Astrocyte (in vitro differentiated cells and primary cell): ENCODE measurements around the gene LPIN3. TPM values are rescaled to one million over a fixed set of nuclear protein-coding genes. Genes with fewer than 3 reads are reported as not detected.
"Not testable (repeated sequence)": the region's sequence is repeated elsewhere in the genome, so short reads cannot be mapped to it uniquely, and the experiment has no call there.

ENCODE experiments used
- DNase-seq: peaks from one replicate; pipeline ENCODE4 v3.0.0-alpha.2; 2010; ENCODE audit warnings: low read depth
- FAIRE-seq: peaks from 2 replicates; lab custom pipeline; 2011; peaks lifted over from hg19 to GRCh38; lab: Jason Lieb, UNC
- H2AFZ ChIP-seq: 2 replicates; pipeline ENCODE4 v1.6.0; 2012; ENCODE audit warnings: low read depth, low read length, inconsistent platforms
- H3K27ac ChIP-seq: 2 replicates; pipeline ENCODE4 v1.5.1; 2011; ENCODE audit warnings: low read depth, low read length, inconsistent platforms
- H3K27me3 ChIP-seq: 2 replicates; pipeline ENCODE4 v1.6.0; 2011; ENCODE audit warnings: low read length, inconsistent platforms; ENCODE audit not compliant: insufficient read depth
- H3K36me3 ChIP-seq: 2 replicates; pipeline ENCODE4 v1.5.1; 2011; ENCODE audit warnings: low read length, inconsistent platforms; ENCODE audit not compliant: insufficient read depth
- H3K4me1 ChIP-seq: 2 replicates; pipeline ENCODE4 v1.5.1; 2011; ENCODE audit warnings: low read length, inconsistent platforms; ENCODE audit not compliant: insufficient read depth
- H3K4me2 ChIP-seq: 2 replicates; pipeline ENCODE4 v1.6.0; 2012; ENCODE audit warnings: low read length, inconsistent platforms
- H3K4me3 ChIP-seq: 2 replicates; pipeline ENCODE4 v1.5.1; 2011; ENCODE audit warnings: low read depth, mild to moderate bottlenecking, low read length, inconsistent platforms; ENCODE audit not compliant: insufficient read depth
- H3K79me2 ChIP-seq: 2 replicates; pipeline ENCODE4 v1.6.0; 2012; ENCODE audit warnings: mild to moderate bottlenecking, low read length, inconsistent platforms; ENCODE audit not compliant: insufficient read depth
- H3K9ac ChIP-seq: 2 replicates; pipeline ENCODE4 v1.6.0; 2012; ENCODE audit warnings: mild to moderate bottlenecking, low read length, inconsistent platforms
- H3K9me3 ChIP-seq: 2 replicates; pipeline ENCODE4 v1.5.1; 2012; ENCODE audit warnings: low read depth, mild to moderate bottlenecking, low read length, inconsistent platforms; ENCODE audit not compliant: insufficient read depth
- H4K20me1 ChIP-seq: 2 replicates; pipeline ENCODE4 v1.6.0; 2012; ENCODE audit warnings: low read length, inconsistent platforms; ENCODE audit not compliant: insufficient read depth
- H3K27ac Mint-ChIP-seq: one replicate; pipeline ENCODE4 v1.8.0; 2021; ENCODE audit warnings: mild to moderate bottlenecking, mixed read lengths; ENCODE audit not compliant: unreplicated experiment
- H3K27me3 Mint-ChIP-seq: one replicate; pipeline ENCODE4 v1.8.0; 2021; ENCODE audit warnings: low read depth, mixed read lengths; ENCODE audit not compliant: unreplicated experiment
- H3K36me3 Mint-ChIP-seq: one replicate; pipeline ENCODE4 v1.8.0; 2021; ENCODE audit warnings: low read depth, mixed read lengths; ENCODE audit not compliant: unreplicated experiment
- H3K4me1 Mint-ChIP-seq: one replicate; pipeline ENCODE4 v1.8.0; 2021; ENCODE audit warnings: low read depth, mixed read lengths; ENCODE audit not compliant: unreplicated experiment
- H3K4me3 Mint-ChIP-seq: one replicate; pipeline ENCODE4 v1.8.0; 2021; ENCODE audit warnings: mild to moderate bottlenecking, moderate library complexity, mixed read lengths; ENCODE audit not compliant: unreplicated experiment
- H3K9me3 Mint-ChIP-seq: one replicate; pipeline ENCODE4 v1.8.0; 2021; ENCODE audit warnings: mild to moderate bottlenecking, mixed read lengths; ENCODE audit not compliant: unreplicated experiment
- CTCF ChIP-seq: IDR thresholded peaks from 2 replicates; pipeline ENCODE4 v1.5.1; 2011; ENCODE audit warnings: low read depth, mild to moderate bottlenecking, inconsistent platforms, low read length, moderate library complexity; ENCODE audit not compliant: insufficient read depth
- EZH2 ChIP-seq: IDR thresholded peaks from 2 replicates; pipeline ENCODE4 v1.6.1; 2012; ENCODE audit warnings: mild to moderate bottlenecking, low read length, inconsistent platforms; ENCODE audit not compliant: insufficient read depth
- total RNA-seq: library from RNA; stranded (reverse); gene quantifications from 2 replicates; pipeline ENCODE4 v1.2.1, GENCODE V29; 2021

LPIN3 gene
- total RNA-seq, 1 donor from 2014 or later, result 18.0 TPM

GRCh38 chr20:41309817-41310216 lies 30.8 kb upstream of the LPIN3 start:
- TF ChIP-seq EZH2 (no peak), CTCF (no peak)
- Mint-ChIP-seq H3K4me1 (peaks cover 36% of the 10 kb centered on the region), H3K36me3 (no peaks in the 10 kb centered on the region), H3K27me3 (no peaks in the 10 kb centered on the region), H3K27ac (peak overlapping the region; percentile 43), H3K9me3 (no peaks in the 10 kb centered on the region), H3K4me3 (no peak overlapping the region)
- no peak overlapping the region for H2AFZ ChIP-seq
- peak; percentile 94 for DNase-seq
- H3K79me2 ChIP-seq, result peaks cover 83% of the 10 kb centered on the region
- peak overlapping the region; percentile 65 for H3K4me2 ChIP-seq
- no peak for FAIRE-seq
- H3K9me3 ChIP-seq, result no peaks in the 10 kb centered on the region
- peak overlapping the region; percentile 51 for H3K9ac ChIP-seq
- peaks cover 28% of the 10 kb centered on the region for H3K4me1 ChIP-seq
- peak overlapping the region; percentile 75 for H3K27ac ChIP-seq
- peaks cover 23% of the 10 kb centered on the region for H4K20me1 ChIP-seq
- no peaks in the 10 kb centered on the region for H3K27me3 ChIP-seq
- peak overlapping the region; percentile 6 for H3K4me3 ChIP-seq
- peaks cover 7% of the 10 kb centered on the region for H3K36me3 ChIP-seq

- H3K9me3 Mint-ChIP-seq, DNase-seq, H2AFZ ChIP-seq, H3K27ac ChIP-seq, H3K4me2 ChIP-seq, H3K36me3 Mint-ChIP-seq, FAIRE-seq, H3K4me3 ChIP-seq, H3K36me3 ChIP-seq, H3K27me3 Mint-ChIP-seq, H3K27me3 ChIP-seq, H3K27ac Mint-ChIP-seq, H3K9ac ChIP-seq, H3K9me3 ChIP-seq, H3K4me3 Mint-ChIP-seq: not testable (repeated sequence)
- peaks cover 80% of the 10 kb centered on the region for H3K79me2 ChIP-seq
- H4K20me1 ChIP-seq, result peaks cover 14% of the 10 kb centered on the region
- peaks cover 37% of the 10 kb centered on the region for H3K4me1 ChIP-seq
- H3K4me1 Mint-ChIP-seq, result peaks cover 48% of the 10 kb centered on the region
These were observed 28.6 kb upstream of the LPIN3 start for GRCh38 chr20:41312009-41312408.

GRCh38 chr20:41314386-41314785 lies 26.2 kb upstream of the LPIN3 start:
- Histone ChIP-seq H2AFZ (no peak overlapping the region), H3K9me3 (no peaks in the 10 kb centered on the region), H4K20me1 (peaks cover 14% of the 10 kb centered on the region), H3K9ac (no peak overlapping the region), H3K79me2 (peaks cover 64% of the 10 kb centered on the region), H3K4me2 (no peak overlapping the region), H3K27me3 (no peaks in the 10 kb centered on the region), H3K4me3 (no peak overlapping the region), H3K27ac (no peak overlapping the region), H3K4me1 (peaks cover 24% of the 10 kb centered on the region), H3K36me3 (peaks cover 7% of the 10 kb centered on the region)
- Mint-ChIP-seq H3K4me1 (peaks cover 30% of the 10 kb centered on the region), H3K4me3 (no peak overlapping the region), H3K36me3 (peaks cover 1% of the 10 kb centered on the region), H3K27me3 (no peaks in the 10 kb centered on the region), H3K27ac (peak overlapping the region; percentile 6), H3K9me3 (no peaks in the 10 kb centered on the region)
- FAIRE-seq (no peak), DNase-seq (no peak)
- TF ChIP-seq EZH2, result no peak
- no peak for TF ChIP-seq CTCF
